A673 (cell line): ENCODE results near the gene LAS1L. TPM values are rescaled to one million over a fixed set of nuclear protein-coding genes. Genes with fewer than 3 reads are reported as not detected.

Experiments used
- BruUV-seq: library from RNA; stranded (reverse); fragments of 400-500 nt; replicated peaks from 2 replicates; lab custom pipeline; 2021; lab: Mats Ljungman, UMichigan
- CTCF ChIA-PET: fragments of 300-600 bp; sonication (Branson Sonifier 250); formaldehyde crosslinking; loops from one replicate; lab custom pipeline; 2022; ENCODE audit warnings: antibody characterized with exemption; lab: Charles Lee
- POLR2A ChIA-PET: fragments of 300-600 bp; sonication (Branson Sonifier 250); formaldehyde crosslinking; loops from one replicate; lab custom pipeline; 2022; ENCODE audit warnings: antibody characterized with exemption; ENCODE audit not compliant: low non-redundant PET; lab: Charles Lee
- DNase-seq: peaks from one replicate; pipeline ENCODE4 v3.0.0-alpha.2; 2015; ENCODE audit warnings: low spot score
- H3K27ac ChIP-seq: fragments of 200-600 bp; sonication (generic); 2 replicates; pipeline ENCODE4 v1.5.1; 2016; ENCODE audit warnings: mixed run types, low read depth, mild to moderate bottlenecking, mixed read lengths, antibody characterized with exemption, low read length; ENCODE audit not compliant: poor library complexity, severe bottlenecking
- H3K27me3 ChIP-seq: fragments of 200-600 bp; sonication (generic); replicated peaks from 2 replicates; pipeline ENCODE4 v1.6.1; 2017; ENCODE audit warnings: mixed run types, low read depth, mild to moderate bottlenecking, mixed read lengths, antibody characterized with exemption, low read length; ENCODE audit not compliant: insufficient read depth, poor library complexity
- H3K36me3 ChIP-seq: fragments of 200-600 bp; sonication (generic); 2 replicates; pipeline ENCODE4 v1.6.1; 2016; ENCODE audit warnings: mixed run types, mild to moderate bottlenecking, mixed read lengths, antibody characterized with exemption, low read length; ENCODE audit not compliant: insufficient read depth, poor library complexity, severe bottlenecking
- H3K4me1 ChIP-seq: fragments of 200-600 bp; sonication (generic); 2 replicates; pipeline ENCODE4 v1.6.1; 2017; ENCODE audit warnings: mixed run types, mild to moderate bottlenecking, mixed read lengths, antibody characterized with exemption, low read length; ENCODE audit not compliant: insufficient read depth, poor library complexity, severe bottlenecking
- H3K4me3 ChIP-seq: fragments of 200-600 bp; sonication (generic); 2 replicates; pipeline ENCODE4 v1.5.1; 2016; ENCODE audit warnings: low read depth, mixed run types, mild to moderate bottlenecking, mixed read lengths, low read length; ENCODE audit not compliant: poor library complexity, severe bottlenecking
- H3K9me3 ChIP-seq: fragments of 200-600 bp; sonication (generic); 2 replicates; pipeline ENCODE4 v1.6.1; 2016; ENCODE audit warnings: mixed run types, low read depth, mild to moderate bottlenecking, mixed read lengths, antibody characterized with exemption, low read length; ENCODE audit not compliant: poor library complexity, severe bottlenecking
- EZH2 ChIP-seq: fragments of 200-600 bp; sonication (generic); IDR thresholded peaks from 2 replicates; pipeline ENCODE4 v1.6.1; 2017; ENCODE audit warnings: borderline replicate concordance, low read depth, mild to moderate bottlenecking, mixed read lengths, antibody characterized with exemption, low read length; ENCODE audit not compliant: poor library complexity, severe bottlenecking
- intact Hi-C: fragments of 100-400 bp; cut with micrococcal nuclease; formaldehyde crosslinking; loops from one replicate; pipeline ENCODE4 v1.10.0; 2022; ENCODE audit not compliant: unreplicated experiment
- total RNA-seq: library from RNA; stranded (reverse); gene quantifications from 2 replicates; pipeline ENCODE4 v1.2.3, GENCODE V29; 2021
- TF ChIP-seq, protein P1 (sequence below): fragments of 300-800, 200-600 bp; sonication (generic); conservative IDR thresholded peaks from 2 replicates; pipeline ENCODE4 v1.5.1; 2017; ENCODE audit warnings: low read depth, mild to moderate bottlenecking, antibody characterized with exemption, low read length, moderate library complexity, mixed read lengths

LAS1L gene
- total RNA-seq, 1 experiment from 2014 or later: 66.9 TPM

DNA sequence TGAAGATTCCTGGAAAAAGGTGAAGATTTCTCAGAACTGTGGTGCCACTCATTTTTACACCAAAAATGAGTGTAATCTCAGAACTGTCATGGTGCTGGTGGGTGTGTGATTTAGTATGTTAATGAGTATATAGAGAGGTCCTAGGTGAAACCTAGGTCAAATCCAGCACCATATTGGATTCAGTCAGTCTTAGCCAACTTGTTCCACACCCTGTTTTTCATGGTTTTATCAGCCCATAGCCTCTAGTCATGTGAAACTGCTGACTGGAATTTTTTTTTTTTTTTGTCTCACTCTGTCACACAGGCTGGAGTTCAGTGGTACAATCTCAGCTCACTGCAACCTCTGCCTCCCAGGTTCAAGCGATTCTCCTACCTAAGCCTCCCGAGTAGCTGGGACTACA lies 58.0 kb downstream of the LAS1L start:
- no peak overlapping the region for H3K4me3 ChIP-seq
- ChIA-PET CTCF (no interaction called here), POLR2A (no interaction called here)
- H3K9me3 ChIP-seq: peaks cover 5% of the 10 kb centered on the region
- no peak for DNase-seq
- H3K36me3 ChIP-seq: no peaks in the 10 kb centered on the region
- intact Hi-C loops: no loop called here
- H3K27ac ChIP-seq: no peak overlapping the region
- no TSS peak for BruUV-seq
- no peaks in the 10 kb centered on the region for H3K27me3 ChIP-seq
- TF ChIP-seq, protein P1, sequence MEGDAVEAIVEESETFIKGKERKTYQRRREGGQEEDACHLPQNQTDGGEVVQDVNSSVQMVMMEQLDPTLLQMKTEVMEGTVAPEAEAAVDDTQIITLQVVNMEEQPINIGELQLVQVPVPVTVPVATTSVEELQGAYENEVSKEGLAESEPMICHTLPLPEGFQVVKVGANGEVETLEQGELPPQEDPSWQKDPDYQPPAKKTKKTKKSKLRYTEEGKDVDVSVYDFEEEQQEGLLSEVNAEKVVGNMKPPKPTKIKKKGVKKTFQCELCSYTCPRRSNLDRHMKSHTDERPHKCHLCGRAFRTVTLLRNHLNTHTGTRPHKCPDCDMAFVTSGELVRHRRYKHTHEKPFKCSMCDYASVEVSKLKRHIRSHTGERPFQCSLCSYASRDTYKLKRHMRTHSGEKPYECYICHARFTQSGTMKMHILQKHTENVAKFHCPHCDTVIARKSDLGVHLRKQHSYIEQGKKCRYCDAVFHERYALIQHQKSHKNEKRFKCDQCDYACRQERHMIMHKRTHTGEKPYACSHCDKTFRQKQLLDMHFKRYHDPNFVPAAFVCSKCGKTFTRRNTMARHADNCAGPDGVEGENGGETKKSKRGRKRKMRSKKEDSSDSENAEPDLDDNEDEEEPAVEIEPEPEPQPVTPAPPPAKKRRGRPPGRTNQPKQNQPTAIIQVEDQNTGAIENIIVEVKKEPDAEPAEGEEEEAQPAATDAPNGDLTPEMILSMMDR: no peak
- TF ChIP-seq EZH2: no peak
- H3K4me1 ChIP-seq: no peaks in the 10 kb centered on the region

DNA sequence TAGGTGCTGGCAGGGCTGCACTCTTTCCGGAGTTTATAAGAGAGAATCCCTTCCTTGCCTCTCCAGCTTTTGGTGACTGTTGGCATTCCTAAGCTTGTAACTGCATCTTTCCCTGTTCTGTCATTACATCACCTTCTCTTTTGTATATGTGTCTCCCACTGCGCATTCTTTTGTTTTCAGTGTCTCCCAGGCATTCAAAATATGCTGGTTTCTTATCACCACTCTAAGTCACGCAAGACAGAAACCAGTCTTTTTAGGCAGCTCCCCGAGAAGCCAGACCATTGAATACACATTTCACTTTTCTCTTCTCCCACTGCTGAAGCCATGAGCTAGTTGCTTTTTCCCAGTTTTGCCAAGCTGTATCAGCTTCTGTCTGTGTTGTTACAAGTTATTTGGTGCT lies 71.0 kb downstream of the LAS1L start:
- H3K4me3 ChIP-seq: no peak overlapping the region
- no peak overlapping the region for H3K27ac ChIP-seq
- intact Hi-C loops: no loop called here
- H3K4me1 ChIP-seq: no peaks in the 10 kb centered on the region
- no peak for DNase-seq
- CTCF ChIA-PET: no interaction called here
- no TSS peak for BruUV-seq
- H3K9me3 ChIP-seq: no peaks in the 10 kb centered on the region
- no peaks in the 10 kb centered on the region for H3K27me3 ChIP-seq
- TF ChIP-seq, protein P1: no peak
- no peak for TF ChIP-seq EZH2
- H3K36me3 ChIP-seq: no peaks in the 10 kb centered on the region
- POLR2A ChIA-PET: no interaction called here

Other genes with a start within 250 kb of the LAS1L start
- gene MSN, start 132.9 kb upstream of the LAS1L start, total RNA-seq: 415 and 468 TPM in 2 replicates